ENCODE measurements around the gene DENND1A. TPM values are rescaled to one million over a fixed set of nuclear protein-coding genes. Genes with fewer than 3 reads are reported as not detected.
A peak's percentile ranks its signal among the peaks of the same experiment; 100 is the strongest.

The DENND1A gene
- total RNA-seq, 1 donor, result 22.9 TPM

DNA sequence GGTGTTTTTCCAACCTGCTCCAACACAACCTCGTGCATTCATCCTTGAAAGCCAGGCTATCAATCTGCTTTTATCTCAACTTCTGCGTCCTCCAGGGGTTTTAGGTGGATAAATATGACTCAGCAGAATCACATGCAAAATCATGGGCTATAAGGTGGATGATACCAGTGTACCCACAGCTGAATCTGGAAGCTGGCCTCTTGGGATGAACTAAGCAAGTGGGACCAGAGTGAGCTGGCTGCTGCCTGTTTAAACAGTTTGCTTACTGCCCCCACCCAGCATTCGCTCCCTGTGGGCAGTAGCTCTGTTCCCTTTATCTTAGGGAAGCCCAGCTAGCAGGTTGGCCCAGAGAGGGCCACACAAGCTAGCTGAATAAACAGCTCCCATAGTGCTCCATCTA is 379.9 kb downstream of the DENND1A start:
- peak; percentile 25 for DNase-seq (ENCODE audit: low read depth)
- H3K4me3 ChIP-seq (ENCODE audit: low read depth, low read length), result no peak overlapping the region
- TF ChIP-seq, protein P1, sequence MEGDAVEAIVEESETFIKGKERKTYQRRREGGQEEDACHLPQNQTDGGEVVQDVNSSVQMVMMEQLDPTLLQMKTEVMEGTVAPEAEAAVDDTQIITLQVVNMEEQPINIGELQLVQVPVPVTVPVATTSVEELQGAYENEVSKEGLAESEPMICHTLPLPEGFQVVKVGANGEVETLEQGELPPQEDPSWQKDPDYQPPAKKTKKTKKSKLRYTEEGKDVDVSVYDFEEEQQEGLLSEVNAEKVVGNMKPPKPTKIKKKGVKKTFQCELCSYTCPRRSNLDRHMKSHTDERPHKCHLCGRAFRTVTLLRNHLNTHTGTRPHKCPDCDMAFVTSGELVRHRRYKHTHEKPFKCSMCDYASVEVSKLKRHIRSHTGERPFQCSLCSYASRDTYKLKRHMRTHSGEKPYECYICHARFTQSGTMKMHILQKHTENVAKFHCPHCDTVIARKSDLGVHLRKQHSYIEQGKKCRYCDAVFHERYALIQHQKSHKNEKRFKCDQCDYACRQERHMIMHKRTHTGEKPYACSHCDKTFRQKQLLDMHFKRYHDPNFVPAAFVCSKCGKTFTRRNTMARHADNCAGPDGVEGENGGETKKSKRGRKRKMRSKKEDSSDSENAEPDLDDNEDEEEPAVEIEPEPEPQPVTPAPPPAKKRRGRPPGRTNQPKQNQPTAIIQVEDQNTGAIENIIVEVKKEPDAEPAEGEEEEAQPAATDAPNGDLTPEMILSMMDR (IDR thresholded peaks at IDR 0.05; ENCODE audit: insufficient read depth, low read depth, low read length), result no peak

DNA sequence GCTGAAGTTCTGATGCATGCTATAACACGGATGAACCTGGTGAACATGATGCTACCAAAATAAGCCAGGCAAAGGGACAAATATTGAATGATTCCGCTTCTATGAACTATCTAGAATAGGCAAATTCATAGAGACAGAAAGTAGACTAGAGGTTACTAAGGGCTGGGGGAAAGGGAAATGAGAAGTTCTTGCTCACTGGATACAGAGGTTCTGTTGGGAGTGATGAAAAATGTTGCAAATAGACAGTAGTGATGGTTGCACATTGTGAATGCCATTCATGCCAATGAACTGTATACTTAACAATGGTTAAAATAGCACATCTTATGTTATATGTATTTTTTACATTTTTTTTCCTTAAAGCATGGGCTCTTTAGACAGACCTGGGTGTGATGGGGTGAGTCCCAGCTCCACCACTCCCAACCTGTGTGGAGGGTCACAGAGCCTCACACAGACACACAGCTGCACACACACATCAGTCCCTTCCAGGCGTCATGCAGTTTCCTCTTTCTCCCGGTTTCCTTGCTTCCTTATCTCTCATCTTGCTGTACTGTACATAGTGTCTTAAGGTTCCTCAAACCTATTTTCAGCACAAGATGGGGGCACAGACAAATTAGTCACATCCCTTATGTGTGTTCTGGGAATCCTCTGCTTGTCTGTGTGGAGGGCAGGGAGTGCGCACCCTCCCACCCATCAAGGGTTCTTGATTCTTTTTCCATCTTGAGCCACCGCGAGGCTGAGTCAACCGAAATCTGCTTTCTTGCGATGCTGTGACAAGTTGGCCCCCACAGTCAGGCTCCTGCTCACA is 381.0 kb downstream of the DENND1A start:
- H3K4me3 ChIP-seq (ENCODE audit: low read depth, low read length), result no peak overlapping the region
- TF ChIP-seq, protein P1 (IDR thresholded peaks at IDR 0.05; ENCODE audit: insufficient read depth, low read depth, low read length), result no peak
- peak; percentile 26 for DNase-seq (ENCODE audit: low read depth)

DNA sequence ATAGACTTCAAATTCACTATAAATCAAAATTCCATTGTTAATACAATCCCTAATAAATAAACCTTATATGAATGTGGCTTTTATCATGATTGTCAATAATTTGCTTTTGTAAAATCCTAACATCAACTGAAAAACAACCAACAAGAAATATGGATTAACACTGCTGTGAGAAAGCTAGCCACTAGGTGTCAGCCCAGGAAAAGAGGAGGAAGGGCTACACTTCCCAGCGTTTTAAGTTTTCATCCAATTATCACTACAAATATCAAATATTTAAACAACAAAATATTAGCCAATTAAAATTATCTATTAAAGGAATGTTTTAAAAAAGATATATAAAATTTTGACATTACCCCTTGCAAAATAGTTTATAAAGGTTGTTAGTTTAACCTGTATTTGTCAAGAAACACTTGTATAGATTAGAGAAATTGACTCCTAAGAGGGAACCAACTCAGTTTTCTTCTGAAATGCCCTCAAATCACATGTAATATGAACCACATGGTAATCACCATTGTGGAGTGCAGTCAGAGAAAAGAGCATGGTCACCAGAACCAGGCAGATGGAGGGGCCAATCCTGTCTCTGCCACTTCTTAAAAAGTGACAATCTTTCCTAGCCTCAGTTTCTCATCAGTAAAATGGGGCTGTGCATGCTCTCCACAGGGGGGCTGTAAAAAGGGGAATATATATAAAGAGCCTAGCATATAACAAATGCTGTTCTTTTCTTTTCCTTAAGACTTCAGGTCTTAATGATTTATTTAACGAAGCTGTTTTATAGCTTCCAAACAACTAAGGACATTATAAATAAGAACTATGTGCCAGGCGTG is 385.7 kb downstream of the DENND1A start:
- TF ChIP-seq, protein P1 (IDR thresholded peaks at IDR 0.05; ENCODE audit: insufficient read depth, low read depth, low read length), result peak; percentile 94
- H3K4me3 ChIP-seq (ENCODE audit: low read depth, low read length), result no peak overlapping the region
- peak; percentile 51 for DNase-seq (ENCODE audit: low read depth)

DNA sequence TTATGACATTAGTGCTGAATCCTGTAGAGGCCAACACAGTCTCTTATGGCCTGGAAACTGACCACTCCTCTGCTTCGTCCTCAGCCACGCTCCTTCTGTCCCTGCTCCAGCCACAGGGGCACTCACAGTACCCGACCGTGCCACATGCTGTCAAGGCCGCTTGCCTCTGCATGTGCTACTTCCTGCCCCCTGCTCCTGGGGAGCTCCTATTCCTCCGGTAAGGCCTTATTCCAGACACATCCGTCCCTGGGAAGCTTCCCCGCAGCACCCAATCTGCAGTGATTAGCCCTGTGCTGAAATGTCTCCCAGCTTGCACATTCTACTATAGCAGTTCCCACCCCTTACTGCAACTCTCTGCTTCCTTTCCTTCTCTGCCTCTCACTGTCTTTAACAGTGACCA is 386.4 kb downstream of the DENND1A start:
- H3K4me3 ChIP-seq (ENCODE audit: low read depth, low read length), result no peak overlapping the region
- TF ChIP-seq, protein P1 (IDR thresholded peaks at IDR 0.05; ENCODE audit: insufficient read depth, low read depth, low read length), result no peak
- no peak for DNase-seq (ENCODE audit: low read depth)

DNA sequence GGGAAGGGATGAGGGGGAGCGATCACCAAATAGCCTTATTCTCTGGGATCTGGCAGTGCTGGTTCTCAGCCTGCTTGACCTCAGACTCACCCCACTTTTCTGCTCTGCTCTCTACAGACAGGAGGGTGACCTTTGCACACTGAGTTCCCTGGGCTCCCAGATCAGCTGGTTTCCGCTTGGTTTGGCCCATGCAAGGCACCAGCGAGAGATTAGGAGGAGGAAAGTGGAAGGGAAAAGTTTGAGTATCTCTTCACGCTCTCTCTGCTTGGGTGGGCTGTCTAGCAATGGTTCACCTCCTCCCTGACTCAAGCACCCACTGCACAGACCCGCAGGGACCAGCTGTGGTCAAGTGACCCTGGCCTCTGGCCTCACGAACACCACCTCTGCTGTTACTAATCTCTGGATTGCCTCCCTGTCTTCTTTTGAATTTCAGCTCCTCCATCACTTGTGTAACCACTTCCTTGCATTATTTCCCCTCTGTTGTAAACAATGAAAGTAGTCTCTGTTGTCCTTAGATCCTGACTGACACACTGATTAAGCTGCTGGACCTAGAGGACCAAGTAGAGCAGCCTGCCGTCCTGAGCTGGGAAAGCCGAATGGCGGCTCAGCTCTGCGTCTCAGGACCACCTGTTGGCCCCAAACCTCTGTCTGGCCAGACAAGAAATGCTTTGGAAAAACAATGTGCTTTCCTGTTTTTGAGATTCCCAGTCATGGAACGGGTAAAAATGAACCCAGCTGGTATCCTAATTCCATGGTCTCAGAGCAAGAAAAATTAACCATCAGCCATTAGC is 387.3 kb downstream of the DENND1A start:
- TF ChIP-seq, protein P1 (IDR thresholded peaks at IDR 0.05; ENCODE audit: insufficient read depth, low read depth, low read length), result no peak
- no peak overlapping the region for H3K4me3 ChIP-seq (ENCODE audit: low read depth, low read length)
- no peak for DNase-seq (ENCODE audit: low read depth)

DNA sequence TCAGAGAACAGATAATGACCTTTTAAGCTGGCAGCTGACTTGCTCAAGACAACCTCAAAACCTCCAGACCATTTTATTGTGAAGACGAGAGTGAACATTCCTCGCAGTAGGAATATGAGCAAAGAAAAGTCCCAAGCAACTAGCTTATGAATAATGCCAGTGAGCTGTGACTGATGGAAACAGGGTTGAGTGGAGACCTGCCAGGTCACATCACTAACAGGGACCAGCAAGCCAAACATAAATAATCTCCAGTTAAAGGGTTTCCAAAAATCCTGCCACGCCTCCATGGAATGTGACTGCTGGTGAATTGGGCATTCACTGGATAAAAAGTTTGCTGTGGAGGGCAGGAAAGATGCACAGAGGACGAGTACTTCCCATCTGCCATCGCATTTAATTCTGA is 388.5 kb downstream of the DENND1A start:
- TF ChIP-seq, protein P1 (IDR thresholded peaks at IDR 0.05; ENCODE audit: insufficient read depth, low read depth, low read length), result no peak
- no peak for DNase-seq (ENCODE audit: low read depth)
- no peak overlapping the region for H3K4me3 ChIP-seq (ENCODE audit: low read depth, low read length)

Data from fibroblast of villous mesenchyme (primary cell).